ENCODE measurements around the gene NPL.

NPL gene

DNA sequence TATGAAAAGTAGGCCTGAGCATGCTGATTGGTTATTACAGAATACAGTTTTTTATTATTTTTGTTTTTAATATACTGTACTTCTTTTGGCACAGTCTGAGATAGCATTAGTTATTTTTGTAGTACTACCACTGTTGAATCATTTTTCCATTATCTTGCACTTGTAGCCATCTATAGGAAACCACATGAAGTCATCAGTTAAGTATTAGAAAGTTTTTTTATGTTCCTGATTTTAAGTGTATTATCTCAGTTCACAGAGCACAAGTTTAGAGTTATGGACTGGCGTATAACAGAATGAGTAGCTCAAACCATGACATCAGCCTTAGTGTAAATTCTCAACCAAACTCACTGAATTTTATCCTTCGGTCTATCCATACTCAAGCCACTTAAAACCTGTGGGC, 72.4 kb downstream of the NPL start:
- DNase-seq (ENCODE audit: low read depth in 1 of 2, low spot score in 1 of 2): no peak

DNA sequence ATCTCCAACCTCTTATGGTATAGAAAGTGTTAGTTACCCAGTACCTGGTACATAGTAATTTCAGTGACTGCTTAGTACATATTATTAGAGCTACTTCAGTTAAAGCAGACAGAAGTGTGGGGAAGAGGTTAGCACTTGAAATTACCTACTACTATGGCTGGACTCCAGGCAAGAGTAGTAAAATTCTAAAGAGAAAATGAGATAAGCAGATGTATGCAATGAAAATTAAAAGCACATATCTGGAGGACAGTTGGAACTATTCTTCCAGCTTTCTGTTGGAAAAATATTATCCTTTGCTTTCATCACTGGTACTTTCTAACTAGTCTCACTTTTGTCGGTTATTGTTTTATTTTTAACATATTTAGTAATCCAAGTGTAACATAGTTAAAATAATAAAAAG, 73.3 kb downstream of the NPL start:
- no peak for DNase-seq (ENCODE audit: low read depth in 1 of 2, low spot score in 1 of 2)

DNA sequence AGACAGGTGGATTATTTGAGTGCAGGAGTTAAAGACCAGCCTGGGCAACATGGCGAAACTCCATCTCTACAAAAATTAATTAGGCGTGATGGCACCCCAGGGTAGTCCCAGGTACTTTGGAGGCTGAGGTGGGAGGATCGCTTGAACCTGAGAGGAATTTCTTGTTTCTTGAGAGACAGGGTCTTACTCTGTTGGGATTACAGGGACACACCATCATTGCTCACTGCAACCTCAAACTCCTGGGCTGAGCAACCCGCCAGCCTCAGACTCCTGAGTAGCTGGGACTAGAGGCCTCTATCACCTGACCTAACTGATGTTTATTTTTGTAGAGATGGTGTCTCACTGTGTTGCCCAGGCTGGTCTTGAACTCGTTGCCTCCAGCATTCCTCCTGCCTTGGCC, 74.4 kb downstream of the NPL start:
- no peak for DNase-seq (ENCODE audit: low read depth in 1 of 2, low spot score in 1 of 2)

DNA sequence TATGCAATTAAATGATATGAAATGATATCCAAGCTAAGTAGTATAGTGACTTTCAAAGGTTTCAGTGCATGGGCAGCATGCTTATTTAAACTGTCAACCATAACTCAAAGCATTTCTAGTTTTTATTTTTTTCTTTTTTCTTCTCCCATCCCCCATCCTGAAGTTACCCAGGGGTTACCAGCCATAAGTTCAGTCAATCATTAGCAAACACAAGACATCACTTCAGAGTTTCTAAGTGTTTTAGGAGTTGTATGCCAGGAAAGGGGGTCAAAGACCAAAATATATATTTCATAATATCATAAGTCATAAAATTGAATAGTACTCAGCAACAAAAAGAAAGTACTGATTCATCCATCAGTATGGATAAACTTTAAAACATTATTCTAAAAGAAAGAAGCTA, 78.3 kb downstream of the NPL start:
- DNase-seq (ENCODE audit: low read depth in 1 of 2, low spot score in 1 of 2): no peak

DNA sequence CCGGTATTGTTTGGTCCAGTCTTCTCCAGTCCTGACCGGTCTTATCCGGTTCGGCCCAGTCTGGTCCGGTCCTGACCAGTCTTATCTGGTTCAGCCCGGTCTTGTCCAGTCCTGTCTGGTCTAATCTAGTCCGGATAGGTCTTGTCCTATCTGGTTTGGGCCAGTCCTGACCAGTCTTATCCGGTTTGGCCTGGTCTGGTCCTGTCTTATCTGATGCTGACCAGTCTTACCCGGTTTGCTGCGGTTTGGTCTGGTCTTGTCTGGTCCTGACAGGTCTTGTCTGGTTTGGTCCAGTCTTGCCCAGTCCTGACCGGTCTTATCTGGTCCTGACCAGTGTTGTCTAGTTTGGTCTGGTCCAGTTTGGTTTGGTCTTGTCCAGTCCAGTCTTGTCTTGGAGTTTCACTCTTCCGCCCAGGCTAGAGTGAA, 79.7 kb downstream of the NPL start:
- DNase-seq (ENCODE audit: low read depth in 1 of 2, low spot score in 1 of 2): no peak

DNA sequence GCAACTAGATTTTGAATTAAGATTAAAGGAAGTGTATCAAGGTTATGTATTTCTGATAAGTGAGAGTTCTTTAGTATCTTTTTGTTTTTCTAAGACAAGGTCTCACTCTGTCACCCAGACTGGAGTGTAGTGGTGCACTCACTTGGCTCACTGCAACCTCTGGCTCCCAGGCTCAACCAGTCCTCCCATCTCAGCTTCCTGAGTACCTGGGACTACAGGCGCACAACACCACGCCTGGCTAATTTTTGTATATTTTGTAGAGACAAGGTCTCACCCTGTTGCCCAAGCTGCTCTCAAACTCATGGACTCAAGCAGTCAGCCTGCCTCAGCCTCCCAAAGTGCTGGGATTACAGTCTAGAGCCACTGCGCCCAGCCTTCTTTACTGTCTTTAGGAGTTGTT, 83.3 kb downstream of the NPL start:
- DNase-seq (ENCODE audit: low read depth in 1 of 2, low spot score in 1 of 2): no peak

DNA sequence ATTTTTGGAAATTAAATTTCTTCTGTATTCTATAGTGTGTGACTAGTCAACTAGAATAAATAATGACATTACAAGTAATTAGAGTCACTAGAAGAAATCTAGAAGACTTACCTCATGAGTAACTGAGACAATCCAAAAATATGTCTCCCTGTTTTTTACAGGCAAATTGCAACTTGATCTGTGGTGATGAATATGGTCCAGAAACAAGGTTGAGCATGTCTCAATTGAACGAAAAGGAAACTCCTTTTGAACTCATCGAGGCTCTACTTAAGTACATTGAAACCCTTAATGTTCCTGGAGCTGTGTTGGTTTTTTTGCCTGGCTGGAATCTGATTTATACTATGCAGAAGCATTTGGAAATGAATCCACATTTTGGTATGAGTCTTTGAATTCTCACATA, 86.3 kb downstream of the NPL start:
- no peak for DNase-seq (ENCODE audit: low read depth in 1 of 2, low spot score in 1 of 2)

DNA sequence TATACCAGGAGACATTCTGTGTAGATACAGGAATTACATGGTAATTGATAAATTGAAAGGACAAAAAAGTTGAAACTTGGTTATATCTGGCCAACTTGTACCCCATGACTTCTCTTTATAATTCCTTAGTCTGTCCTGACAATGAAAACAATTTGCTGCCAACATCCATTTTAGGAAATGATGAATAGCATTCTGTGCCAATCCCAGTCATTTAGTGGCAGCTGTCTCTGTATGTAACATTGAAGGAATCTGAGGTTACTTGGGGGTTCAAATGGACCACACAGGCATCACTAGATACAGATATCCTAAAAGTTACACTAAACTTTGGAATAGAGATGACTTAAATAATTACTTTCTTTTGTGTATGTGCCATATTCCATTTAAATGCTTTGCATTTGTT, 87.8 kb downstream of the NPL start:
- no peak for DNase-seq (ENCODE audit: low read depth in 1 of 2, low spot score in 1 of 2)

DNA sequence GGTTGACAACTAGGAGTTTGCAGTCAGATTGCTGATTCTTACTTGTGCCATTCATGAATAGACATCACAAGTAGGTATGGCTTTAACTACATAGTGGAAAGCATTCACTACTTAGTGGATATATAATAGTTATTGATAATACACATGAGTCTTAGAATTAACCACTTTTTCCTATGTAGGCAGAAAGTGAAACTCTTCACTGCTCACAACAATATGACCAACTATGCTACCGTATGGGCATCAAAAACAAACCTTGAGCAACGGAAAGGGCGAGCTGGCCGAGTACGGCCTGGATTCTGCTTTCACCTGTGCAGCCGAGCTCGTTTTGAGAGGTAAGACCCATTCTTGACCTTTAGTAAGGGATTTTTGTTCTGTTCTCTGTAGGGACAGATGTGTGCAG, 88.3 kb downstream of the NPL start:
- DNase-seq (ENCODE audit: low read depth in 1 of 2, low spot score in 1 of 2): no peak

Data from activated T-helper 1 cell treated with anti-CD3 and anti-CD28 coated beads, Interleukin-2, amount 50 U/mL, for 16 hours (primary cell).